ENCODE measurements around the gene HRNR. TPM values are rescaled to one million over a fixed set of nuclear protein-coding genes. Genes with fewer than 3 reads are reported as not detected.
A peak's percentile ranks its signal among the peaks of the same experiment; 100 is the strongest.

The HRNR gene
- total RNA-seq, 1 donor from 2014 or later, result not detected

DNA sequence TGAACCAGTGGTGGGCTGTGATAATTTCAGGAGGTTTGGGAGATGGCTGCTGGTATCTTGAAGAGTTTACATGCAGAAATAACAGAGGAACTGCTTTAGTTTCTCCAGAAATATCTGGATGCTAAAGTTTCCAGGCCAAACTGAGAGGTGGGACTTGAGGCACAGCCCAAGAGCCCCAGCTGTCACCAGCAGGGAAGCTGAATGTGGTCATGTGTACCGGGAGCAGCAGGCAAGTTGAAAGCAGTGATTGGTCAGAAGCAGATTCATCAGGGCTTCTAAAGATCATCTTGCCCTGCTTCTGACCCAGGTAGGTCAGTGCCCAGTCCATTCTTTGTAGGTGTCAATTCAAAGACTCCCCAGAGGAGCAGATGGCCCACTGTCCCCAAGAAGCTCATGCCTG is 57.0 kb downstream of the HRNR start:
- TF ChIP-seq POLR2AphosphoS5 (IDR thresholded peaks at IDR 0.05; ENCODE audit: insufficient read depth in 1 of 2, low read depth in 1 of 2), result no peak
- no peak for TF ChIP-seq POLR2A (IDR thresholded peaks at IDR 0.05)
- TF ChIP-seq, protein P1, sequence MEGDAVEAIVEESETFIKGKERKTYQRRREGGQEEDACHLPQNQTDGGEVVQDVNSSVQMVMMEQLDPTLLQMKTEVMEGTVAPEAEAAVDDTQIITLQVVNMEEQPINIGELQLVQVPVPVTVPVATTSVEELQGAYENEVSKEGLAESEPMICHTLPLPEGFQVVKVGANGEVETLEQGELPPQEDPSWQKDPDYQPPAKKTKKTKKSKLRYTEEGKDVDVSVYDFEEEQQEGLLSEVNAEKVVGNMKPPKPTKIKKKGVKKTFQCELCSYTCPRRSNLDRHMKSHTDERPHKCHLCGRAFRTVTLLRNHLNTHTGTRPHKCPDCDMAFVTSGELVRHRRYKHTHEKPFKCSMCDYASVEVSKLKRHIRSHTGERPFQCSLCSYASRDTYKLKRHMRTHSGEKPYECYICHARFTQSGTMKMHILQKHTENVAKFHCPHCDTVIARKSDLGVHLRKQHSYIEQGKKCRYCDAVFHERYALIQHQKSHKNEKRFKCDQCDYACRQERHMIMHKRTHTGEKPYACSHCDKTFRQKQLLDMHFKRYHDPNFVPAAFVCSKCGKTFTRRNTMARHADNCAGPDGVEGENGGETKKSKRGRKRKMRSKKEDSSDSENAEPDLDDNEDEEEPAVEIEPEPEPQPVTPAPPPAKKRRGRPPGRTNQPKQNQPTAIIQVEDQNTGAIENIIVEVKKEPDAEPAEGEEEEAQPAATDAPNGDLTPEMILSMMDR (IDR thresholded peaks at IDR 0.05), result no peak
- Histone ChIP-seq H3K4me3 (no peak overlapping the region), H3K4me1 (peaks cover 33% of the 10 kb centered on the region), H3K36me3 (no peaks in the 10 kb centered on the region), H3K27ac (peak overlapping the region; percentile 33), H3K27me3 (no peaks in the 10 kb centered on the region), H3K9me3 (no peaks in the 10 kb centered on the region)
- intact Hi-C loops (cut with DNase I), result loop anchor here (10.0 kb wide), 1 partner anchor 102 kb away; no protein-coding TSS in a partner anchor
- DNase-seq (ENCODE audit: extremely low spot score in 2 of 2), result no peak

DNA sequence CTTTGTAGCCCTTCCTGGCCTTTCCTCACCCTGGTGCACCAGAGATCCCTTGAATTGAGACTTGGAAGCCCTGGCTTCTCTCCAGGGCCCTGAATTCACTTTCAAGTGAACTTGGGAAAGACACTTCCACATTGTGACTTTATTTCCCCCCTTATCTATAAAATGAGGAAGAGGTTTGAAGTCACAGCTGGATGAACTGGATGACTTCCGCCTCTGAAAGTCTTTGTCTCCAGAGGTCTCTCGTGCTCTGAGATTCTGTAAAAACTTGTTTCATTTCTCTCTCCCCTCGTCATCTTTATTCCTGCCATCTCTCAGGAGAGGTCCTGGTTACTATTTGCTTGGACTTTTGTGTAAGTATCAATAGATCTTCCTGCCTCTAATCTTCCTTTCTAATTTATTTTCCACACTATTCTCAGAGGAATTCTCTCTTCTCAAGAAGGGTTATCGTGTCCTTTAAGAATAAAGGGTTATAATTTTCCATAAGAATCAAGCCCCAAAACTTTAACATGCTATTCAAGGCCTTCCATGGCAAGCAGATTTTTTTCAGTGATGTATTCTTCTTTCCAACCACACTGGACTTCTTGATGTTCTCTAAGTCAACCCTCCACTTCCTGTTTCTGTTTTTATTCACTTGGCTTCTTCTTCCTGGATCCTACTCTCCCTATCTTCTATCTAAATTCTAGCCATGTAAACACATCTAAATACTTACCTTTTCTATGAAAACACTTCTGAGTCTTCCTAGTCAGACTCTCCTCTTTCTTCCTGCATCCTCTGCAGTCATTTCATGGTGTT is 58.5 kb downstream of the HRNR start:
- no peak for DNase-seq (ENCODE audit: extremely low spot score in 2 of 2)
- H3K4me3 ChIP-seq, result no peak overlapping the region
- H3K9me3 ChIP-seq, result no peaks in the 10 kb centered on the region
- no peaks in the 10 kb centered on the region for H3K27me3 ChIP-seq
- peaks cover 33% of the 10 kb centered on the region for H3K4me1 ChIP-seq
- no peak for TF ChIP-seq POLR2AphosphoS5 (IDR thresholded peaks at IDR 0.05; ENCODE audit: insufficient read depth in 1 of 2, low read depth in 1 of 2)
- TF ChIP-seq, protein P1 (IDR thresholded peaks at IDR 0.05), result no peak
- TF ChIP-seq POLR2A (IDR thresholded peaks at IDR 0.05), result no peak
- no peaks in the 10 kb centered on the region for H3K36me3 ChIP-seq
- H3K27ac ChIP-seq, result no peak overlapping the region
- intact Hi-C loops (cut with DNase I), result loop anchor here (10.0 kb wide), 1 partner anchor 101 kb away; no protein-coding TSS in a partner anchor

DNA sequence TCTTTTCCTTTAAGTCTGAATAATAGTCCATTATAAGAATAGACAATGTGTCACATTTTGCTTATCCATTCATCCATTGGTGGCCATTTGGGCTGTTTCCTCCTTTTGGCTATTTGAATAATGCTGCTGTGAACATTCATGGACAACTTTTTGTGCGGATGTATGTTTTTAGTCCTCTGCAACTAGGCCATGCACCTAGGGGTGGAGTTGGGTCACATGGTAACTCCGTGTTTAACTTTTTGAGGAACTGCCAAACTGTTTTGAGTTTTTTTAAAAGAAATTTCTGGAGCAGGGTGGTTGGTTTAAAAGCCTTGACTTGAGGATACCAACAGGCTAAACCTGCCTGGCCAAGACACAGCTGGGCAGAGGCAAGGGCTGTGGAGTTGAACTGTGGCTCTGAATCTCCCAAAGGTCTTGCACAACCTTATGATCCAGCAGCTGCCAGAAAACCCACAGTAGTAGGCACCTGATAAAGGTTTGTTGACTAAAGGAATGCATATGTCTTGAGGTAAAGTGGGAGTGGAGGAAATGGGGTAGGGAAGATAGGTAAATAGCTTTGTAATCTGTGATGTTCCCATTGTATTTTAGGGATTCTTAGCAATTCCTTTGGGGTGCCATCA is 59.4 kb downstream of the HRNR start:
- H3K27me3 ChIP-seq, result no peaks in the 10 kb centered on the region
- no peak for DNase-seq (ENCODE audit: extremely low spot score in 2 of 2)
- intact Hi-C loops (cut with DNase I), result loop anchor here (10.0 kb wide), 1 partner anchor 100 kb away; no protein-coding TSS in a partner anchor
- H3K36me3 ChIP-seq, result no peaks in the 10 kb centered on the region
- no peaks in the 10 kb centered on the region for H3K9me3 ChIP-seq
- peaks cover 31% of the 10 kb centered on the region for H3K4me1 ChIP-seq
- no peak overlapping the region for H3K4me3 ChIP-seq
- H3K27ac ChIP-seq, result no peak overlapping the region
- peak in 1 of 2 donors; percentile 16 for TF ChIP-seq POLR2AphosphoS5 (IDR thresholded peaks at IDR 0.05; ENCODE audit: insufficient read depth in 1 of 2, low read depth in 1 of 2)
- TF ChIP-seq, protein P1 (IDR thresholded peaks at IDR 0.05), result no peak

GRCh38 chr1:152162792-152163463 is 61.1 kb downstream of the HRNR start:
- Histone ChIP-seq H3K9me3 (no peaks in the 10 kb centered on the region), H3K4me1 (peaks cover 14% of the 10 kb centered on the region), H3K36me3 (no peaks in the 10 kb centered on the region), H3K27me3 (no peaks in the 10 kb centered on the region), H3K27ac (no peak overlapping the region), H3K4me3 (no peak overlapping the region)
- intact Hi-C loops (cut with DNase I), result loop anchor here (10.0 kb wide), 1 partner anchor 98 kb away; no protein-coding TSS in a partner anchor
- no peak for DNase-seq (ENCODE audit: extremely low spot score in 2 of 2)
- TF ChIP-seq, protein P1 (IDR thresholded peaks at IDR 0.05), result no peak
- no peak for TF ChIP-seq POLR2A (IDR thresholded peaks at IDR 0.05)
- TF ChIP-seq POLR2AphosphoS5 (IDR thresholded peaks at IDR 0.05; ENCODE audit: insufficient read depth in 1 of 2, low read depth in 1 of 2), result no peak

Other genes starting within 250 kb of the HRNR start
- 176 TPM for gene S100A10, start 230.3 kb downstream of the HRNR start, total RNA-seq
- gene S100A11, start 187.2 kb downstream of the HRNR start, total RNA-seq, result 559 TPM
- not detected for gene TCHHL1, start 135.1 kb downstream of the HRNR start, total RNA-seq
- 0.25 TPM for gene TCHH, start 108.7 kb downstream of the HRNR start, total RNA-seq
- 0.25 TPM for gene RPTN, start 65.0 kb downstream of the HRNR start, total RNA-seq
- gene FLG, start 101.0 kb upstream of the HRNR start, total RNA-seq, result 1.5 TPM
- gene FLG2, start 135.8 kb upstream of the HRNR start, total RNA-seq, result not detected
- 349 TPM for gene CRNN, start 190.1 kb upstream of the HRNR start, total RNA-seq